WTC11 (cell line): ENCODE data around the gene SKIC8. TPM values are rescaled to one million over a fixed set of nuclear protein-coding genes. Genes with fewer than 3 reads are reported as not detected.

ENCODE experiments used
- ATAC-seq: fragments of 200-7000 bp; cut with Tn5 transposase; 2 replicates; pipeline ENCODE4 v1.10.0; 2021; ENCODE audit warnings: mild to moderate bottlenecking, moderate library complexity
- CTCF ChIA-PET: fragments of 300-600 bp; sonication (Branson Sonifier 250); formaldehyde crosslinking; loops from one replicate; lab custom pipeline; 2021; ENCODE audit warnings: antibody characterized with exemption; lab: Charles Lee
- POLR2A ChIA-PET: fragments of 350-600 bp; sonication (Branson Sonifier 250); formaldehyde crosslinking; loops from one replicate; lab custom pipeline; 2021; ENCODE audit warnings: antibody characterized with exemption; lab: Charles Lee
- DNase-seq: peaks from one replicate; pipeline ENCODE4 v3.0.0; 2021; ENCODE audit warnings: low spot score
- H3K27ac Mint-ChIP-seq: 2 replicates; pipeline ENCODE4 v1.8.0; 2021; ENCODE audit warnings: mixed read lengths
- H3K27me3 Mint-ChIP-seq: 2 replicates; pipeline ENCODE4 v1.8.0; 2021; ENCODE audit warnings: low read depth, mild to moderate bottlenecking, moderate library complexity, mixed read lengths
- H3K36me3 Mint-ChIP-seq: 2 replicates; pipeline ENCODE4 v1.8.0; 2021; ENCODE audit warnings: mixed read lengths
- H3K4me1 Mint-ChIP-seq: 2 replicates; pipeline ENCODE4 v1.8.0; 2022; ENCODE audit warnings: mixed read lengths
- H3K4me3 Mint-ChIP-seq: 2 replicates; pipeline ENCODE4 v1.8.0; 2021; ENCODE audit warnings: mild to moderate bottlenecking, moderate library complexity, mixed read lengths
- H3K9me3 Mint-ChIP-seq: 2 replicates; pipeline ENCODE4 v1.8.0; 2021; ENCODE audit warnings: mixed read lengths
- ARID4B ChIP-seq: sonication (generic); formaldehyde crosslinking; IDR thresholded peaks from 2 replicates; pipeline ENCODE4 v1.8.0; 2023; ENCODE audit warnings: missing genetic modification reagents, mild to moderate bottlenecking, borderline replicate concordance
- ATF3 ChIP-seq: sonication (generic); formaldehyde crosslinking; conservative IDR thresholded peaks from 2 replicates; pipeline ENCODE4 v1.8.1; 2022; ENCODE audit warnings: mild to moderate bottlenecking, missing genetic modification reagents
- CBFB ChIP-seq: sonication (generic); formaldehyde crosslinking; IDR thresholded peaks from 2 replicates; pipeline ENCODE4 v1.8.1; 2022; ENCODE audit warnings: mild to moderate bottlenecking, low read depth, missing genetic modification reagents
- E2F1 ChIP-seq: sonication (generic); formaldehyde crosslinking; IDR thresholded peaks from 2 replicates; pipeline ENCODE4 v1.8.0; 2022; ENCODE audit warnings: mild to moderate bottlenecking, missing genetic modification reagents
- E2F4 ChIP-seq: sonication (generic); formaldehyde crosslinking; IDR thresholded peaks from 2 replicates; pipeline ENCODE4 v1.8.1; 2022; ENCODE audit warnings: low read depth, mild to moderate bottlenecking, moderate library complexity, missing genetic modification reagents, borderline replicate concordance
- ERG ChIP-seq: fragments of 250-450 bp; sonication (Bioruptor Pico); IDR thresholded peaks from 2 replicates; pipeline ENCODE4 v1.8.0; 2021; ENCODE audit warnings: mild to moderate bottlenecking
- IRF1 ChIP-seq: sonication (generic); formaldehyde crosslinking; IDR thresholded peaks from 2 replicates; pipeline ENCODE4 v1.8.0; 2023; ENCODE audit warnings: missing genetic modification reagents
- JAZF1 ChIP-seq: fragments of 250-450 bp; sonication (Bioruptor Pico); IDR thresholded peaks from 2 replicates; pipeline ENCODE4 v1.9.0; 2021; ENCODE audit warnings: moderate library complexity, mild to moderate bottlenecking, inconsistent platforms
- MAX ChIP-seq: sonication (generic); formaldehyde crosslinking; IDR thresholded peaks from 2 replicates; pipeline ENCODE4 v1.8.0; 2022; ENCODE audit warnings: mild to moderate bottlenecking, missing genetic modification reagents
- NR1H2 ChIP-seq: sonication (generic); formaldehyde crosslinking; IDR thresholded peaks from 2 replicates; pipeline ENCODE4 v1.9.0; 2021; ENCODE audit warnings: mild to moderate bottlenecking, moderate library complexity, missing genetic modification reagents
- PRRX2 ChIP-seq: fragments of 250-450 bp; sonication (Bioruptor Pico); IDR thresholded peaks from 2 replicates; pipeline ENCODE4 v1.8.0; 2021; ENCODE audit warnings: mild to moderate bottlenecking
- RELA ChIP-seq: sonication (generic); formaldehyde crosslinking; IDR thresholded peaks from 2 replicates; pipeline ENCODE4 v1.8.1; 2022; ENCODE audit warnings: missing genetic modification reagents, mild to moderate bottlenecking, borderline replicate concordance
- ZBTB43 ChIP-seq: sonication (generic); formaldehyde crosslinking; IDR thresholded peaks from 2 replicates; pipeline ENCODE4 v1.8.1; 2023; ENCODE audit warnings: mild to moderate bottlenecking, missing genetic modification reagents
- ZNF396 ChIP-seq: fragments of 250-450 bp; sonication (Bioruptor Pico); IDR thresholded peaks from 2 replicates; pipeline ENCODE4 v1.8.0; 2021; ENCODE audit warnings: mild to moderate bottlenecking, moderate library complexity, borderline replicate concordance
- ZNF416 ChIP-seq: fragments of 250-450 bp; sonication (Bioruptor Pico); IDR thresholded peaks from 2 replicates; pipeline ENCODE4 v1.9.0; 2021; ENCODE audit warnings: mild to moderate bottlenecking, inconsistent platforms
- ZNF425 ChIP-seq: fragments of 250-450 bp; sonication (Bioruptor Pico); conservative IDR thresholded peaks from 2 replicates; pipeline ENCODE4 v1.9.0; 2021; ENCODE audit warnings: mild to moderate bottlenecking
- total RNA-seq: library from RNA; stranded (reverse); gene quantifications from 3 replicates; pipeline ENCODE4 v1.2.3, GENCODE V29; 2021

Gene SKIC8
- total RNA-seq, 1 experiment from 2014 or later, result 55.6 TPM

- no peaks in the 10 kb centered on the region for H3K36me3 Mint-ChIP-seq
- no peak overlapping the region for H3K27ac Mint-ChIP-seq
- DNase-seq (no peak), ATAC-seq (peak; percentile 10; the same call in 1 of the 2 replicates)
- H3K4me1 Mint-ChIP-seq, result peaks cover 52% of the 10 kb centered on the region
- H3K9me3 Mint-ChIP-seq, result no peaks in the 10 kb centered on the region
- no peak overlapping the region for H3K4me3 Mint-ChIP-seq
- POLR2A ChIA-PET, result no interaction called here
- H3K27me3 Mint-ChIP-seq, result no peaks in the 10 kb centered on the region
- TF ChIP-seq ARID4B (CRISPR knock-in tag), result no peak
- TF ChIP-seq, all 79 proteins: peak for 0
- CTCF ChIA-PET, result interaction anchor here (0.6 to 2.5 kb wide), 7 partner anchors 10 to 102 kb away, joined by 3 to 13 read pairs (median 5); partner anchors contain the start of gene CRABP1
Observed at GRCh38 chr15:78321041-78321570, 21.7 kb upstream of the SKIC8 start.

GRCh38 chr15:78320183-78320582 is 20.8 kb upstream of the SKIC8 start:
- ChIA-PET POLR2A (no interaction called here), CTCF (interaction anchor here (1.2 to 1.6 kb wide), 3 partner anchors 85 to 103 kb away, joined by 3 to 8 read pairs (median 6); no protein-coding TSS in a partner anchor)
- ATAC-seq (no peak), DNase-seq (no peak)
- Mint-ChIP-seq H3K4me3 (no peak overlapping the region), H3K9me3 (no peaks in the 10 kb centered on the region), H3K4me1 (peaks cover 56% of the 10 kb centered on the region), H3K27me3 (no peaks in the 10 kb centered on the region), H3K36me3 (no peaks in the 10 kb centered on the region), H3K27ac (no peak overlapping the region)
- TF ChIP-seq CBFB (no peak), ZNF425 (CRISPR knock-in tag) (no peak), PRRX2 (CRISPR knock-in tag) (no peak), JAZF1 (CRISPR knock-in tag) (no peak), ZBTB43 (no peak), NR1H2 (CRISPR knock-in tag) (no peak), MAX (CRISPR knock-in tag) (no peak), ZNF396 (CRISPR knock-in tag) (no peak), E2F4 (CRISPR knock-in tag) (no peak), ZNF416 (CRISPR knock-in tag) (no peak), ERG (CRISPR knock-in tag) (no peak), RELA (CRISPR knock-in tag) (no peak), E2F1 (CRISPR knock-in tag) (no peak), IRF1 (CRISPR knock-in tag) (no peak), ATF3 (no peak)
